Osteoblast (primary cell): ENCODE results near the gene GOLGA6L9. TPM values are rescaled to one million over a fixed set of nuclear protein-coding genes. Genes with fewer than 3 reads are reported as not detected.
"Not testable (repeated sequence)": the region's sequence is repeated elsewhere in the genome, so short reads cannot be mapped to it uniquely, and the experiment has no call there.

ENCODE experiments used
- DNase-seq: peaks from one replicate; pipeline ENCODE4 v3.0.0; 2011; ENCODE audit warnings: low spot score, mixed read lengths; ENCODE audit not compliant: insufficient read length; ENCODE audit errors: missing footprints
- H2AFZ ChIP-seq: 2 replicates; pipeline ENCODE4 v1.6.0; 2011; ENCODE audit warnings: mild to moderate bottlenecking, low read length
- H3K27ac ChIP-seq: 2 replicates; pipeline ENCODE4 v1.5.1; 2011; ENCODE audit warnings: mild to moderate bottlenecking, low read depth, low read length, moderate library complexity
- H3K27me3 ChIP-seq: 2 replicates; pipeline ENCODE4 v1.6.0; 2012; ENCODE audit warnings: mild to moderate bottlenecking, control low read depth, inconsistent platforms, low read length, moderate library complexity; ENCODE audit not compliant: insufficient read depth
- H3K36me3 ChIP-seq: 2 replicates; pipeline ENCODE4 v1.5.1; 2011; ENCODE audit warnings: mild to moderate bottlenecking, low read length, control low read depth, moderate library complexity; ENCODE audit not compliant: insufficient read depth
- H3K4me1 ChIP-seq: 2 replicates; pipeline ENCODE4 v1.5.1; 2011; ENCODE audit warnings: mild to moderate bottlenecking, low read length, control low read depth, moderate library complexity; ENCODE audit not compliant: insufficient read depth
- H3K4me2 ChIP-seq: 2 replicates; pipeline ENCODE4 v1.6.0; 2011; ENCODE audit warnings: mild to moderate bottlenecking, low read length; ENCODE audit not compliant: insufficient read depth
- H3K4me3 ChIP-seq: fragments of 200-600 bp; sonication (generic); 3 replicates; pipeline ENCODE4 v1.5.1; 2012; ENCODE audit warnings: mild to moderate bottlenecking, low read length, inconsistent platforms; ENCODE audit not compliant: insufficient read depth
- H3K79me2 ChIP-seq: 2 replicates; pipeline ENCODE4 v1.6.0; 2012; ENCODE audit warnings: mild to moderate bottlenecking, low read length, control low read depth, inconsistent platforms; ENCODE audit not compliant: insufficient read depth
- H3K9me3 ChIP-seq: 2 replicates; pipeline ENCODE4 v1.5.1; 2011; ENCODE audit warnings: low read depth, low read length, control low read depth
- H4K20me1 ChIP-seq: 2 replicates; pipeline ENCODE4 v1.6.0; 2012; ENCODE audit warnings: mild to moderate bottlenecking, low read length, control low read depth; ENCODE audit not compliant: insufficient read depth
- small RNA-seq: library from RNA; depleted of rRNA; stranded (forward); fragments of <200 nt; gene quantifications from one replicate; pipeline ENCODE3, GENCODE V24; 2012
- total RNA-seq: library from RNA; depleted of rRNA; stranded (reverse); fragments of >200 nt; gene quantifications from 2 replicates; pipeline ENCODE4 v1.2.3, GENCODE V29; 2012

The GOLGA6L9 gene
- total RNA-seq, 1 donor = 1.8 TPM

DNA sequence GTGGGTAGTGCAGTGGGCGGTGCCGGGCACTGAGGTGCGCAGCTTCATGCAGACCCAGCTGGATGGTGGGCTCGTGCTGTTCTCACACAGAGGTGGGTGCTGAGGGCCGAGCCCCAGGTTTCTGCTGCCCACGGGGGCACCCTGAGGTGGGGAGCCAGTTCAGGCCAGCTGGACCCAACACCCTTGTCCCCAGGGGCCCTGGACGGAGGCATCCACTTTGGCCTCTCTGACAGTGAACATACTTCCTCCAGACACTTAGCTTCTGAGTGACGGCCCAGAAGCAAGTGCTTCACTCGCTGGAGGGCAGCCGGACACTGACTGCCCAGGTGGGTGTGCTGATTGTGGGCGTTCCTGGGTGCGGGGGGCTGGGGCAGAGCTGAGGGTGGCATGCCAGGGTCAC is 39.8 kb downstream of the GOLGA6L9 start:
- not testable (repeated sequence) for H3K4me1 ChIP-seq, DNase-seq, H3K79me2 ChIP-seq, H3K27me3 ChIP-seq, H4K20me1 ChIP-seq, H3K27ac ChIP-seq, H3K9me3 ChIP-seq, H3K4me2 ChIP-seq, H3K36me3 ChIP-seq, H2AFZ ChIP-seq, H3K4me3 ChIP-seq

DNA sequence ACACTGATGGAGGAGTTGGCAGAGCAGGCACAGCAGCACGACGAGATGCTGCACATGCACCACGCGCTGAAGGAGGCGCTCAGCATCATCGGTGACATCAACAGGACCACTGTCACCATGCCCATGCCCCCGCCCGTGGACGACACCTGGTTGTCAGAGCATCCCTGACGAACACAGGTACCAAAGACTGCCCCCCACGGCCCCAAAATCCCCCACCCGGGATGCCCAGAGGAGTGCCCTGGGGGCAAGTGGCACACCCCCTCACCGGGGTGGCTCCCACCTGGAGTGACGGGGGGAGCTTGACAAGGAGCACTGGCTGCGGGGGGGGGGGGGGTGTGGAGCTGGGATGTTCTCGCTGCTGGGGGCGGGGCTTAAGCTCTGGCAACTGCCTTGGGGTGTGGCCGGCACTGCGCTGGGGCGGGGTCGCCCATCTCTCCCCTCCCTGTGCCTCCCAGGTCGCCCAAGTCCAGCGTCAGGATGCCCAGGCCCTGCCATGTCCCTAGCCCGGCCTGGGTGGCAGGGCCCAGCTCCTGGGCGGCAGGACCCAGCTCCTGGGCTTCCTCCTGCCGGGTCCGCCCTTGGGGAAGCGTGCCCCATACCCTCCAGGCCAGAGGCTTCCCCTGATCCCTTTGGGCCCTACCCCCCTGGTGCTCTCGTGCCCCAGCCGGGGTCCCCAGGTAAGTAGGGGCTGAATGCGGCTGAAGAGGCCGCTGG is 42.8 kb downstream of the GOLGA6L9 start:
- H3K4me1 ChIP-seq, H3K27me3 ChIP-seq, H3K79me2 ChIP-seq, H2AFZ ChIP-seq, H3K36me3 ChIP-seq, H3K4me3 ChIP-seq, H3K4me2 ChIP-seq, H3K9me3 ChIP-seq, H3K27ac ChIP-seq, DNase-seq, H4K20me1 ChIP-seq: not testable (repeated sequence)

DNA sequence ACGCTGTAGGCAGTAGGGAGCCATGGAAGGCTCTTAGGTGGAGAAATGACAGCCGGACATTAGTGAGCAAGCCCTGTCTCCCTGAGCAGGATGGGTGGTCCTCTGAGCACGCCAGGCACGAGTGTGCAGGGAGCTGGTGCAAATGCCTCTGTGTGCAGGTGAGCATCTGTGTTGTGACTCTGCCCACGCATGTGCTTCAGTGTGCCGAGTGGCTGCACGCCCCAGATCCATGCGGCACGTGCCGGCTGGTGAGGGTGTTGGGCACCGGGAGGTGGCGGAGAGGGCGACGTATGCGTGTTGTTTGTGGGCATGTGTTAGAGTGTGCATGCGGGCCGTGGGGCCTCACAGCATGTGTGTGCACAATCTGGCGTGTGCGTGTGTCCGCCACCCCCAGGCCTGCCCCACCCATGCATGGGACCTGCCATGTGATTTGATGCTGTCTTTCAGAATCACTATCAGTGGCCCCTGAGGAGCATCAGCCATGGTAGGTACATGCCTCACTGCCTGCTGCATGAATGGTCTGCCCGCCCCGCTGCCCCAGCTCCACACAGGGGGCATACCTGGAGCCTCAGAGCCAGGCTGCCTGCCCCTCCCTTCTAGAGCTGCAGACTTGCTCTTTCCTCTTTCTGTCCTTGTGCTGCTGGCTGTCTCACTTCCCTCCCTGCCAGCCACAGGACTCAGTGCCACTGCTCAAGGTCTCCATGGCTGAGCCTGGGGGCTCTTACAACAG is 45.1 kb downstream of the GOLGA6L9 start:
- H3K4me1 ChIP-seq, H3K9me3 ChIP-seq, DNase-seq, H3K4me2 ChIP-seq, H3K79me2 ChIP-seq, H2AFZ ChIP-seq, H3K36me3 ChIP-seq, H3K27ac ChIP-seq, H3K27me3 ChIP-seq, H4K20me1 ChIP-seq, H3K4me3 ChIP-seq: not testable (repeated sequence)

DNA sequence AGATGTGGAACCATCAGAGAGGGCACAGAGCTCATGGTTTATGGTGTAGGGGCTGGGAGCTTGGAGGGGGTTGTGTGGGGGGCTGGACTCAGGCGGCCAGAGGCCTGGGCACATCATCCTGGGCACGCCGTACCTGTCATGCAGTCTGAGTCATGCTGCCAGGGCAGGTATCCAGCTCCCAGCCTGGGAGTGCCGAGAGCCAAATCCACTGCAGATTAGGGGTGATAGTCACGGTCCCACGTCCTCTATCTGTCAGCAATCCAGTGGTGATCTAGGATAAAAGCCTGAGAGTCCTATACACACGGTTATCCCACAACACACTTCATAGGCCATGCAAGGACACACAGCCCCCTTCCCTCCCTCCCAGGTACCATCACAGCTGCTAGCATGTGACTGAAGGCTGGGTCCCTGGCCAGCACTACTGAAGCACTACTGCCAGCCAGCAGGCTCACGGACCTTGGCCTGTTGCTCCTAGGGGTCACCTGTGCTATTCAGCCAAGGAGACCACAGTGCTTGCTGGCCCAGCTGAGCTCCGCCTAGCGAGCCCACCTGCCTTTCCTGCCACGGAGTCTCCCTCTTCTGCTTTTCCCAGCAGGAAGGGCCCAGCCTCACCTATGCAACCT is 45.8 kb downstream of the GOLGA6L9 start:
- not testable (repeated sequence) for H3K27ac ChIP-seq, H3K4me2 ChIP-seq, DNase-seq, H3K27me3 ChIP-seq, H3K79me2 ChIP-seq, H2AFZ ChIP-seq, H3K36me3 ChIP-seq, H3K4me3 ChIP-seq, H3K4me1 ChIP-seq, H4K20me1 ChIP-seq, H3K9me3 ChIP-seq

DNA sequence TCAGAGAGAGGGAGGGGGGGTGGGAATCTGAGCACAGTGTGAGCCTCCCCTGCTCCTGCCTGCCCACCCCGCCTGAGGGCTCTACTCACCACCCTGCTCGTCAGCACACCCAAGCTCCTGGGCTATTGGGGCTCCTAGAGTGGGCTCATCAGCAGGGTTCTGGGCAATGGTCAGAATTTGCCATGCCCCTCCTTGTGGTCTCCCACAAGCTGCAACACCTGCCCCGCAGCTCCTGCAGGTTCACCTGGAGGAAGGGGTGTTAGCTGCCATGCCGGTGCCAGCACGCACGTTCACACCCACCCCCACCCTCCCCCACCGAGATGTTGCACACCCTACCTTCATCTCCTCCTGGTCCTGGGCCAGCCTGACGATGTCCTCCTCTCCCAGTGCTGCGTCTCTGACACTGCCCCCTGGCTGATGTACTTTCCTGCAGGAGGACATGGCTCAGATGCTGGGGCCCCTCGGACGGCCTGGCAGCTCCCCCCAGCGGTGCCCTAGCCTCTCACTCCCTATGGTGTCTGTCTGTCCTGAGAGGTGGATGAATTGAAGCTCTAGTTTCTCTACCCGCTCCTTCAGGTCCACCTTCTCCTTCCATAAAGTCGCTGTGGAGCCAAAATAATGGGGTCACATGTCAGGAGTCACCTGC is 47.2 kb downstream of the GOLGA6L9 start:
- H2AFZ ChIP-seq, H4K20me1 ChIP-seq, H3K36me3 ChIP-seq, H3K4me1 ChIP-seq, H3K27ac ChIP-seq, H3K79me2 ChIP-seq, H3K27me3 ChIP-seq, H3K4me3 ChIP-seq, H3K9me3 ChIP-seq, H3K4me2 ChIP-seq: not testable (repeated sequence)
- DNase-seq = peak; percentile 62

DNA sequence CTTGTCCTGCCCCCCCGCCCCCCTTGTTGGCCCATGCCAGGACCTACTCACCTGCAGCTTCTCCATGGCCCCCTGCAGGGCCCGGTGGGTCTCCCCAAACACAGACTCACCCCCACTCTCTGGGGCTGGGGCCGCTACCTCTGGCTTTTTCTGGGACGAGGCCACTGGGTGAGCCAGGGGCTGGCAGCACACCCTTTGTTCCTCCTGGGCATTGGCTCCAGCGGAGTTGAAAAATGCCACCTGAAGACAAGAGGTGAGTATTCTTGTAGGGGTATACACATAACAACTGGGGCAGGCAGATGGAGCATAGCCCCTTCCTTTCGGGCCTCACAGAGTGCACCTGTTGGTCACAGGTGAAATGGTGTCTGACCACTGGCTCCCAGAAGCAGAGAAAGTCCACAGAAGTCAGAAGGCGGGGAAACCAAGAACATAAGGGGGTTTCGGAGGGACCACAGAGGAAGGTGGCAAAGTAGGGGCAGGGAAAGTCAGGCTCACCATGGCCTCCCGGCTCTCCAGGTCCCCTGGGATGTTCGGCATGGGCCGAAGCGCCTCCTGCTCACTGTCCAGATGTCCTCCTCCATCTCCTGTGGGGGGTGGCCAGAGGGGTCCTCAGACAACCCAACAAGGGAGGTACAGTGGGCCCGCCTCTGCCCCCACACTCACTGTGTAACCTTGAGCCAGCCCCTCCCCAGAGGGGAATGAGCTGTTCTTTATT is 47.9 kb downstream of the GOLGA6L9 start:
- H3K4me3 ChIP-seq, H3K79me2 ChIP-seq, H3K4me1 ChIP-seq, H3K9me3 ChIP-seq, H3K4me2 ChIP-seq, H3K27ac ChIP-seq, H3K27me3 ChIP-seq, H3K36me3 ChIP-seq, H2AFZ ChIP-seq, DNase-seq, H4K20me1 ChIP-seq: not testable (repeated sequence)

Small RNA genes within 50 kb of the gene (small RNA-seq; reads per million reads assigned to genes)
- gene AC245033.3 = not detected

Other genes with a start within 250 kb of the GOLGA6L9 start
- 30.9 and 32.9 TPM in 2 replicates for gene EFL1, start 167.1 kb upstream of the GOLGA6L9 start, total RNA-seq
- gene SAXO2, start 167.0 kb upstream of the GOLGA6L9 start, total RNA-seq = 1.1 and 6.2 TPM in 2 replicates
- 1.4 and 1.5 TPM in 2 replicates for gene GOLGA6L10, start 80.3 kb upstream of the GOLGA6L9 start, total RNA-seq
- gene RPS17, start 110.6 kb downstream of the GOLGA6L9 start, total RNA-seq = 1,188 and 1,195 TPM in 2 replicates
- 29.2 and 36.6 TPM in 2 replicates for gene CPEB1, start 217.5 kb downstream of the GOLGA6L9 start, total RNA-seq